GM21360 (cell line): ENCODE measurements around the gene KRT79.

ENCODE experiments used
- ATAC-seq: cut with Tn5 transposase; IDR thresholded peaks from one replicate; pipeline ENCODE4 v1.9.1; 2021; ENCODE audit warnings: mild to moderate bottlenecking, moderate library complexity; ENCODE audit not compliant: unreplicated experiment

Gene KRT79

DNA sequence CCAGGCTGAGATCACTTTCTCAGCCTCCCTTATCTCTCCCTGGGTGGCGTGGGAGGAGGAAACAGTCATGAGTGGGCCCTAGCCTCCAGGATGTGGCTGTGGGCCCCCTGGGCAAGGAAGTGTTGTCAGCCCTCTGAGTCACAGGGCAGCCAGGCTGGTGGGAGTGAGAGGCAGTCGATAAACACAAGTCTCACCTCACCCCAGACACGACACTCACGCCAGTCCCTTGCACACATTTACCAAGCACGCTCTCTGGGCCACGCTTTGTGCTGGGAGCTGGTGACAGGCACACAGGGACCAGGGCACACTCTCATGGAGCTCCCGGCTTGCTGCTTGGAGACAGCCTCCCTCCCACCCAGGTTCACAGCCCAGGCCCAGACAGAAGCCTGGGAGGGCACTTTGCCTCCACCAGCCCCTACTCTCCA is 1.9 kb upstream of the KRT79 start:
- ATAC-seq, result no peak

DNA sequence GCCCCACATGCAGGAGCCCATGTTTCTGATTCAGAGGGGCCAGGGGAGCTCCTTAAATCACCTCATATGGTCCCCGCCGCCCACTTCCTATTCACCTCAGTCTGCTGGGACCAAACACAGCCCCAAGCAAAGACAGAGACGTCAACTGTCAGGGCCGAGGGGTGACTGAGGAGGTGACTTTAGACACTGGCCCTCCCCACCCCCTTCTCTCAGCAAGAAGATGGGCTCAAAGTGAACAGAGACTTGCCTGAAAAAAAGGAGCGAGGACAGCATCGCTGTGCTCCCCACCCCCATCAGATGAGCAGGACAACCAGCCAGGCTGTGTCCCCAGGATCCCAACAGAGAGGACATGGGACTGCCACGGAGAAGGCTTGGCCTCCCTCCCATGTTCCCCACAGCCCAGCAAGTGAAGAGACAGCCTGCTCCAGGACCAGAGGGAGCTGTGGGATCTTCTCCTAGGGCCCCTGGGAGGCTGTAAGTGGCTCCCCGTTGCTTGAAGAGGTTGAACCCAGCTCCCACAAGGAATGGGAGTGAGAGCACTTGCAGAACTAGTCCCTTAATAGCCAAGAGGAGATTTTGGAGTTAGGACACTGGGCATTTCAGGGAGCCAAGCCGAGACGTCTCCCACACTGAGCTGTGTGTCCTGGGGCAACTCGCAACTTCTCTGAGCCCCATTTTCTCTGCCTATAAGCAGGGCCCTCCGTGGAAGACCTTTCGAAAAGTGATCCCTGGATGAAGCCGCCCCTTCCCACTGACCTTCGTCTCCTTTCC is 1.3 kb upstream of the KRT79 start:
- ATAC-seq, result no peak

DNA sequence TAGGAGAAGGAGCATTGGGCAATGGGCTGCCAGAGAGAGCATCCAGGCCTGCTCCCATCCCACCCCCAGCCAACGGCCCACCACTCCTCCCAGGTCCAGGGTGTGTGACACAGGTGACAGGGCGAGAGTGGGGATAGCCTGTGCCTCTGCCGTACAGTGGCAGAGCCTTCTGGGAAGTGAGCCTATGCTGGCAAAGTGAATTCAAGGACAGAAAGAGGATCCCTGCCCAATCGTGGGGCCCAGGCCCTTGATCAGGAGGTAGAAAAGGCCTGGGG is 553 bp upstream of the KRT79 start:
- no peak for ATAC-seq

DNA sequence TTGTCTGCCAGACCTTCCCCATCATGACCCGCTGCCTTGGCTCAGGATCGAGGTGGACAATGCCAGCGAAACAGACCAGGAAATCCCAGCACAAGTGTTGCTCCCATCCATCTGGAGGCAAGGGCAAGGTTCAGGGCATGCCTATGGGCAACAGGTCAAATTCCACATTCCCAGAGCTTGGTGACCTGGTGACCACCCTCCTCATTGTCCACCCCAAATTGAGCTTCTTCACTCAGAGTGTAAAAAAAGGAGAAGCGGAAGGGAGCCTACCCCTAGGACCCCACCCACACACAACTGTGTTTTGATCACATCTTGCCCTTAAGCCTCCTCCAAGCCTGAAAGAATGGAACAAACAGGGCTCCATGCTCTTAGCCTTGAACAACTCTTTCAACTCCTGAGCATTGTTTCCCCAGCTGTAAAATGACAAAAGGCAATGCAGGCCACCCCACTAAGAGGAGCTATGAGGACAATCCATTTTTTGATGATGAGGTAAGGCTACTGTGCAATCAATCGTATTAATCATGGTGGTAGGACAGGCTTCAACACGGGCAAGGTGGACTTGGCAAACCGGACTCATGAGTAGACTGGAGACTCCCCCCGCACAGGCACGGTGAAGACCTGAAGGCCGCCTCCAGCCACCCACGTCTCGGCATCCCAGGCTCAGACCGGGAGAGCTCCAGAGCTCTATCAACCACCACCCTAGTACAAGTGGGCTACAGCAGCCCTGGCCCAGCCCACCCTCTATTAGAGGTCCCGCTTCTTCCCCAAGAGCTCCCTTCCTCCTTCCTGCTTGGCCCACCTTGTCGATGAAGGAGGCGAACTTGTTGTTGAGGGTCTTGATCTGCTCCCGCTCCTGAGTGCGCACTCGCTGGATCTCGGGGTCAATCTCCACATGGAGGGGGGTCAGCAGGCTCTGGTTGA is 866 bp downstream of the KRT79 start:
- ATAC-seq, result no peak

DNA sequence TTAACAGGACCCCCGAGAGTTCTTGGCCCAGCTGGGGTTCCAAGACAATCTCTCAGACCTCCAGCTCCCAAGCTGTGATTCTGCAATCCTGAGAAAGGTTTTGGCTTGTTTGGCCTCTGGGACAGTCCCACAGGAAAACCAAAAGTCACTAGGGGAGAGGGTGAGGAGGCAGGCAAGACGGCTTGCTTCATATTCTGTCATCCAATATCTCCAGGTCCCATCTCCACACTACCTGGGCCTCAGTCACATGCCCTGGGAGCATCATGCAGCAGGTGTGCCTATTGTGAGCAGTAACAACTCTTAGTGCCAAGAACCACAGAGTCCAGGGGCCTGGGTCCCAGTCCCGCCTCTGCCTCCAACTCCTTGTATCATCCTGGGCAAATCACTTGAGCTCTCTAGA is 1.7 kb downstream of the KRT79 start:
- ATAC-seq, result no peak

DNA sequence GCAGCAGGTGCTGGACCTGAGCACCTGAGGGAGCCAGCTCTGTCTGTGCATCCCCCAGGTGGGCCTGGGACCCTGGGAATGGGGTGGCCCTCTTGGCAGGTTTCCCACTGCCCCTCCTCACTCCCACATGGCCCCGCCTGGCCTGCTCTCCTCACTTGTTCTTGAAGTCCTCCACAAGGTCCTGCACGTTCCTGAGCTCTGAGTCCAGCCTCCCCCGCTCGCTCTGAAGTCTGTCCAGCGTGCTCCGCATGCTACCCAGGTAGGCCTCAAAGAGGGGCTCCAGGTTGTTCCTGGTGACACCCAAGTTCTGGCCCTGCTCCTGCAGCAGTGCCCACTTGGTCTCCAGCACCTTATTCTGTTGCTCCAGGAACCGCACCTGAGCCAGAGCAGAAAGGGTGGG is 2.9 kb downstream of the KRT79 start:
- no peak for ATAC-seq

DNA sequence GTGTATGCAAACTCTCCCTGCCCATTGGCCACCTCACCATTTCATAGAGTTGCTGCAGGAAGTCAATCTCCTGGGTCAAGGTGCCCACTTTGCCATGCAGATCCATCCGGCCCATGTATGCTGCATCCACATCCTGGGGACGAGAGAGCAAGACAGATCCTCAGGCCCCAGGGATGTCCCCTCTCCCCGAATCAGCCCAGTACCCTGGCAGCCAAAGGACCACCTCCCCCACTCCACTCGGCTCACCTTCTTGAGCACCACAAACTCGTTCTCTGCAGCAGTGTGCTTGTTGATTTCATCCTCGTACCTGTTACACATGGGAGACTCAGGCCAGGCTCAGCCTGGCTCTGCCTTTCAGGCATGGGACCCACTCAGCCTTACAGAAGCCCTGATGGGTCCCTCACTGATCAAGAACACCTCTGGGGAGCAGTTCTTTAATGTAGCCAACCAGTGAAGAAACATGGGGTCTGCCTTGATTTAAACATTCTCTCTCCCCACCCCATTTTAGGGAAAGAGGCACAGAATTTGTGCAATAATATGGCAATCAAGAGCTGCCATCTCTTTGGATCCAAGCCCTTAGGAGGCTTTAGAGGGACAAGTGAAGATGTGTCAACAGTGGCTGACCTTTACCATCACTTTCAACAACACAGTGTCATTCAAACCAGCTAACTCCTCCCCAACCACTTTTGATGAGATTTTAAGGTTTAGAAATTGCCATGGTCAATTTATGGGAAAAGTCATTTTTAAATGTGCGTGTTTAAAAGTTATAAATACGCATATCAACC is 3.9 kb downstream of the KRT79 start:
- ATAC-seq, result no peak

DNA sequence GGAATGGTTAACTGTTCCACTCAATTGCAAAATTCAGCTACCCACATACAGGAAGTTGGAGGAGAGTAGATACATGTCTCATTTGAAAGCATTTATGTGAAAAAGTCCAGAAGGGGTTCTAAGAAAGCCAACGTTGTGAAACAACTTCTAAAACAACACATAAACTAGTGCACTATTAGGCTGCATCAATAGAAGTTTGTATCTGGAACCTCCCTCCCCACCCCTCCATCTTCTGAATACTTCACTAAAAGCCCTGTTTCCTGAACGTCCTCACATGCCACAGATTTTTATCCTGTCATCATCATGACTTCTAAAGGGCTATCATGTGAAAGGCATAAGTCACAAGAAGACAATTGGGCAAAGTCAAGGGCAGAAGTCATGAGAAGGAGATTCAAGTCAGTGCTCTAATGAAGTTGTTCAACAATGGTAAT is 5.5 kb downstream of the KRT79 start:
- no peak for ATAC-seq

DNA sequence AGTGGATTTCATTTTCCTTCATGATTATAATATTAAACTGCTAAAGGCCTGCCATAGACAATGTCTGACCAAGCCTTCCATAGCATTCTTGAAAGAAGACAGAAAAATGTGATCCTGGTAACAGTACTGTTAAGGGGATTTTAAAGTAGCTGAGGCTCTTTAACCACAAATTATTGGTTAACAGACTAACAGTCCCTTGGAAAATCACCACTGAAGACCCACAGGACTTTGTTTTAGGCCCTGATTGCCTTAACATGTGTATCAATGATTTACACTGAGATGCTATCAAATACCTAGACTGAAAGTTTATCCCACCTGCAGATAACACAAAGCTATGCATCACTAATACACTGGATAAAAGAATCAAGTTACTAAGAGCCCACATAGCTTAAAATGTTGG is 6.0 kb downstream of the KRT79 start:
- no peak for ATAC-seq

DNA sequence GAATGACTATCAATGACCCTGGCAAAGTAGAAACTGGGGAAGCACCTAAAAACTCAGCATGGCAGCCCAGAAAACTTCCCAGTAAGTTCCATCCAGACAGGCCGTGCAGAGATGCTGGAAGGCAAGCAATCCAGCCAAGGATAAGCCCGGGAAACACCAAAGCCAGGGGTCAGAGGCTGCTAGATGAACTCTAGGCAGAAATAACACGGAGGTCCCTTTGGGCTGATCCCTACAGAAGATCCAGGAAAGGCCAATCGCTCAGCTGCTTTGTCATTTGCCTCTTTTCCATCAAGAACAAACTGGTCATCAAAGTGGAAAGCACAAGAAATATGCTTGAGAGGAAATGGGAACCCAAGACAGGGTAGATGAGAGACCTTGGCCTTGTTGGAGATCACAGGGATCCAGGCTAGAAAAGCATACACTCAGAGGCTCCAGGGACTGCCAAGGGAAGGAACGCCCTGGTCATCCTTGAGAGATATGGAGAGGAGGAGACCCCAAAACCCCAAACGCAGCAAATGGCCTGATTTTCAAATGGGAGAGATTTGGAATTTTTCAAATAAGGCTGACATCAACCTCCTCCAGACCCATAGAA is 6.5 kb downstream of the KRT79 start:
- ATAC-seq, result no peak

DNA sequence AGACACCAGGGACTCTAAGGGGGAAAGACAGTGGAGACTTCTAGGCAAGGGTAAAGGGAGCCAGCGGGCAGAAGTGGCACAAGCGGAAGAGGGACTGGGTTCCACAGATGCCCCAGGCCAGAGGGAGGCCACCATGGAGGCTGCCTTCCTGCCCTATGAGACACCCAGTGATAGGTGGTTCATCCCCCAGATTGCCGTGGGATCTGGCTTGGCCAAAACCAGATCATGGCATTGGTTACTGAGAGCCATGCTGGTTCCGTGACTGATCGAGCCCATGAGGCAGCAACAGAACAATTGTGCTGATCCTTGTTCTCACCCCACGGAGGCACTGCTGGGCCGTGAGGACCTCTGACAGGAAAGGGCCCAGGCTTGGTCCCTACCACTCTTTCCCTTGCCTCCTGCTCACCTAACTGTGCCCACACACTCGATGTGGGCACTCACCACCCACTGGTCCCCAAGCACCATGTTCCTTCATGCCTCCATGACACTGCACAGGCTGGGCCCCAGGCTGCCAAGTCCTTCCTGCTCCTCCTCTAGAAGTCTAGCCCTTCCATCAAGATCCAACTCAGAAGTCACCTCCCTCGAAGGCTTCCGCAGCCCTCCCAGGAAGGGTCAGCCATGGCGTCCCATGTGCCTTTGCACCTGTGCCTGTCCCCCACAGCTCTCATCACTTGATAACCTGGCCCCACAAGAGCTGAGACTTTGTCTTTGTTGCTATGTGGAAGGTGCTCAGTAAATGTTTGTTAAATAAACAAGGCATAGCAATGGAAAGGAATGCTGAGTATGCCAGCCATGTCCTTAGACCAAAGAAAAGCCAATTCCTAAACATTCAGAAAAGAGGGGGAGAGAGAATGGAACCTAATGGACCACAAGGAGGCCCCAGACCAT is 7.3 kb downstream of the KRT79 start:
- ATAC-seq, result no peak

DNA sequence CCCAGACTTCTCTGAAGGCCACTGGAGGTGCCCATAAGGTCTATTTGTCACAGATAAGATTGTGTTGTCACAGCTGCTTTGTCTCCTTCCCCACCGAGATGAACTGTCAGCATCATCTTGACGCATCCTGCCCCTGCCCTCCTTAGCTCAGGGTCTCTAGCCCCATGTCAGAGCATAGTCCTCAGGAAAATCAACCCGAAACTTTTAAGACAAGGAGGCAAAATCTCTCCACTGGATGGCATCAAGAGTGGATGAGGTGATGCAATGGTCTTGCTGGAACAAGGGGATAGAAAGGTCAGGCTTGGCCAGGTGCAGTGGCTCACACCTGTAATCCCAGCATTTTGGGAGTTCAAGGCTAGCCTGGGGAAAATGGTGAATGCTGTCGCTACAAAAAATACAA is 8.2 kb downstream of the KRT79 start:
- ATAC-seq, result no peak

DNA sequence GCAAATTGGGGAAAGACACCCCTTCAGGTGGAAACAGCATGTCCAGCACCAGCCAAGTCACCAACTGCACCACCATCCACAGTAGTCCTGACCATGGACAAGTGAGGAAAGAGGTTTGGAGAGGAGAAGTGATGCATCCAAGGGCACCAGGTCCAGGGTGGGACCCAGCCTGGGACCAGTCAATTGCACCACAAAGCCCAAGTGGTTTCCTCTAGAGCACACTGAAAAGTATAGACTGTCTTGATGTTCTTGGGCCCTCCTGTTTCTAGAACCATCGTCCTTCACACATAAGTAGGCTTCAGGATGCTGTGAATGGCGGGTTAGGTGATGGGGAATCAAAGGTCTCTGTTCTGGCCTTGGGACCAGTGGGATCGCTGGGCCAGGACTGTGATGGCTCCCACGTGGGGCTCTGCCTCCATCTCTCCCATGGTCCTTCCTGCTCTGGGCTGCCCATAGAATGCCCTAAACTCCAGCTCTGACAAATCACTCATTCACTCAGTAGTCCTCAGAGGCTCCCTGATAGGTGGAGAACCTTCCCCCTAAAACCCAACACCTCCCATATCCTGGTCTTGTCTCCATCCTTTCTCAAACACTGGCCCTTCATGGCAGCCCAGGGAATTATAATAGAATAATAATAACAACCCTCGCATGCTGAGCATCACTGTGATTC is 9.2 kb downstream of the KRT79 start:
- no peak for ATAC-seq

DNA sequence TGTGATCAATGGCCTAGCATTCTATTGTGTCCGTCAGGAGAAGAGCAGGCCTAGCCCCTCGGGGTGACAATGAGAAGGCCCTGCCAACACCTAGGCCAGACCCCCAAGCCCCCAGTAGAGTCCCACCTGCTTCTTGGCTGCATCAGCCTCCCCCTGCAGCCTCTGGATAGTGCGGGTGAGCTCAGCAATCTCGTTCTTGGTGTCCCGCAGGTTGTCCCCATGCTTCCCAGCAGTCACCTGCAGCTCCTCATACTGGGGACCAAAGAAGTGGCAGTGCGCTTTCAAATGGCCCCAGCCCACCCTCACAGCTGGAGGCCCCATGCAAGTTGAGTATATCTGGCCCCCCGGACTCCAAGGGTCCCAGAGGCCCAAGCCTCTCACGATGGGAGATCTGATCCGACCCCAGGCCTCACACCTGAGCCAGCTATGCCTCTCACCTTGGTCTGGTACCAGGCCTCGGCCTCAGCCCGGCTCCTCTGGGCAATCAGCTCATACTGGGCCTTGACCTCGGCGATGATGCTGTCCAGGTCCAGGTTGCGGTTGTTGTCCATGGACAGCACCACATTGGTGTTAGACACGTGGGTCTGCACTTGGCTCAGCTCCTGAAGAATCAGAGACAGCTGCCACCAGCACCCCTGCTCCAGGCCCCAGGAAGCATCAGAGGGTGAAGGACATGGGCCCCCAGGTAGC is 10.2 kb downstream of the KRT79 start:
- no peak for ATAC-seq

DNA sequence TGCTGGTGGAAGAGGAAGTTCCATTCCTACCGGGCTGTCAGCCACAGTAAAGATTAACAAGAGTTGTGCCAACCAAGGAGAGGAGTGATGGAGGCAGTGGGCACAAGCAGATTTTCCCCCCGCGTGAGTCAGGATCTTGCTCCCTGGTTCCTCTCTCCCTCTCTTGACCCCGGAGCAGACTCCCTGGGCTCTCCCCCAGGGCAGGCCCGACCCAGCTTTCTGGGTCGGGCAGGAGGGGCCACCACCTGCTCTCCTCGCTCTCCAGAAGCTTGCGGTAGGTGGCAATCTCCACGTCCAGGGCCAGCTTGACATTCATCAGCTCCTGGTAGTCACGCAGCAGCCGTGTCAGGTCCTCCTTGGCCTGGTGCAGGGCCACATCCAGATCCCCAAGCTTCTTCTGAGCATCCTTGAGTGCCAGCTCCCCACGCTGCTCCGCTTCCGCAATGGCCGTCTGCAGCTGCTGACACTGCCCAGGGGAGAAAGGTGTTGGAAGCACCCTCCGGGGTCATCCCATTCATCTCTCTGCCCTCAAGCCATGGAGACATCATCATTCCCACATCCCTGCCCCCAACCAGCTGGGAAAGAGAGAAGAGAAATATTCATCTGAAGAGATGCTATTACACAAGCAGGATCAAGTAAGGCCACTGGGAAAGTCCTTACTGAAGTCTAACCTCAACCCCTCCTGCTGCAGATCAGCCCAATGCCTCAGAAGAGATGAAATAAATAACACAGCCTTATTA is 11.2 kb downstream of the KRT79 start:
- ATAC-seq, result no peak

DNA sequence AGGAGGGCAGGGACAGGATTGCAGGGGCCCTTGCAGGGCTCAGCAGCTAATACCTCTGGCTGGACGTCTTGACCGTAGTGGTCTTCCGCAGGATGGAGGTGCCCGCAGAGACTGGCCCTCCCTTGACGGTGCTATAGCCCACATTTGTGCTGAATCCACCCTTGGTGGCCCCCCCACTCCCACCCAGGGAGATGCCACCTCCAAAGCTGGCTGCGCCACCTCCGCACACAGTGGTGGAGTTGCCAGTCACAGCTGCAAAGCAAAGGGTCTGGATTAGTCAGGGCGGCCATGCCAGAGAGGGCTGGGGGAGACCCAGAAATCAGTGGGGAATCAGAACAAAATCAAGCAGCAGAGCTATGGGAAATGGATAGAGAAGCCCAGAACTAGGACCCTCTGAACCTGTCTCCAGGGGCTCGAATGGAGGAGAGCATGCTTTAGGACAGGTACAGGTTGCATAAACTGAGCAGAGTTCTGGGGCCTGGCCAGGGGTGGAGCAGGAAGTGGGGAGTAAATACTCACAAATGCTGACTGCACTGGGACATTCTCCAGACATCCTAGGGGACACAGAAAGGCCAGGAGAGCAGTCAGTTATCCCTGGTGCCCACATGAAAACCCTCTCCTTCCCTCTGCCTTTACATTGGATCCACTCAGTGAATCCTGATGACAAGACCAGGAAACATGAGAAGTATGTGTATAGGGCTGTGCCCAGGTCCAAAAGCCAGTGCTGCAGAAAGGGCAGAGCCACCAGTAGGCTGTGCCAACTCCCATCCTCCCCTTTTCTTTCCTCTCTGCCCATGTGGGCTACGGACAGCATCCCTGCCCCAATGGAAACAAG is 12.1 kb downstream of the KRT79 start:
- ATAC-seq, result no peak

DNA sequence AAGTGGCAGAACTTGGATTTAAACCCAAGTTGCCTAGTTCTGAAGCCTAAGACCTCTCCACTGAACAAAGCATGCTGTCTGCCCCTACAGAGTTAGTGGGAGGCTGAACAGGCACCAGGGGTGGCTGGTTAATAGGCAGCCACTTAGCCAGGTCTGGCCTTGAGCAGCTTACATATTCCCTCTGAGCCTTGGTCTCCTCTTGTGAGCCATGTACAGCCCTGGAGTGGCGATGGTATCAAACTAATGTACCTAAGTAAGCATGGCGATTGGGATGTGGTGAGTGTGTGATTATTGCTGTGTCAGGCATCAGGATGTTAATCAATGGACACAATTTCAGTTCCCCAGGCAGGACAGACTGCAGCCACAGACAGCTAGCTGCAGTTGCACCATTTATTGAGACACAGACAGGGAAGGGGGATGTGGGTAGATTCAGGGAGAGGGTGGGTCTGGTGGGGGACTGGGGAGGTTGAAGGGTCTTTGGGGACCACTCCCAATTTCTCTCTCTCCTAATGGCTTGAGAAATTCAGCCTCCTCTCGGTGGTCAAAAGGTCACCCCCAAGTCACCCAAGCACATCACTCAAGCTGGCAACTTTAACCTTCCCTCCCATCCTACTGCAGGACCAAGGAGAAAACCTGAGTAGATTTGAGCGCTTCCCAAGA is 12.9 kb downstream of the KRT79 start:
- no peak for ATAC-seq
